Neural crest cell (in vitro differentiated cells): ENCODE measurements around the gene SLC38A6. TPM values are rescaled to one million over a fixed set of nuclear protein-coding genes. Genes with fewer than 3 reads are reported as not detected.

Experiments used
- DNase-seq: peaks from one replicate; pipeline ENCODE4 v3.0.0; 2021; ENCODE audit warnings: low read depth, mixed read lengths, low spot score
- H3K27ac Mint-ChIP-seq: one replicate; pipeline ENCODE4 v1.8.0; 2021; ENCODE audit warnings: mild to moderate bottlenecking, mixed read lengths; ENCODE audit not compliant: unreplicated experiment
- H3K27me3 Mint-ChIP-seq: 2 replicates; pipeline ENCODE4 v1.8.0; 2021; ENCODE audit warnings: low read depth, mild to moderate bottlenecking, mixed read lengths
- H3K36me3 Mint-ChIP-seq: 2 replicates; pipeline ENCODE4 v1.8.0; 2021; ENCODE audit warnings: low read depth, mild to moderate bottlenecking, mixed read lengths
- H3K4me1 Mint-ChIP-seq: 2 replicates; pipeline ENCODE4 v1.8.0; 2021; ENCODE audit warnings: mixed read lengths
- H3K4me3 Mint-ChIP-seq: one replicate; pipeline ENCODE4 v1.8.0; 2021; ENCODE audit warnings: mild to moderate bottlenecking, mixed read lengths
- H3K9me3 Mint-ChIP-seq: 2 replicates; pipeline ENCODE4 v1.8.0; 2021; ENCODE audit warnings: mixed read lengths
- total RNA-seq: library from RNA; stranded (reverse); gene quantifications from 2 replicates; pipeline ENCODE4 v1.2.1, GENCODE V29; 2021
- TF ChIP-seq, protein P1 (sequence below): fragments of 200-600 bp; sonication (generic); conservative IDR thresholded peaks from 2 replicates; pipeline ENCODE4 v1.5.0; 2021; ENCODE audit warnings: antibody characterized with exemption, mild to moderate bottlenecking

SLC38A6 gene
- total RNA-seq, 1 donor from 2014 or later, result 13.2 TPM

DNA sequence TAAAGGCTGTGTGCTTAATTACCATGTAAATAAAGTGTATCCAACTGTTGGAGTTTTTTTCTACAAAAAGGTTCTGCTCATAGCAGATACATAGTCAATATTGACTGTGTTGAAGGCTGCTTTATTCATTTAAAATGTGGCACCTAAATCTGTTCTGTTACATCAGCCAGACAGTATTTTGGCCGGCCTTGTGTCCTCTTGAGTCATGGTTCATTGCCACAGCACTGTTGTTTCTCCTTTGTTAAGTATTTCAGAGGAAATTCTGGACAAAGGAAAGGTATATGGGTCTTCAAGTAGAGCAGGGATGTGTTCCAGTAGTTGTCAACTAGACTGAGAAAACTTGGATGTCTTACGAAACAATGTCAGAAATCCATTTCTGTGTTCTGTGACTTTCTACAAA, 95.5 kb downstream of the SLC38A6 start:
- Mint-ChIP-seq H3K9me3 (no peaks in the 10 kb centered on the region), H3K36me3 (peaks cover 2% of the 10 kb centered on the region), H3K27me3 (no peaks in the 10 kb centered on the region), H3K4me1 (peaks cover 5% of the 10 kb centered on the region), H3K27ac (no peak overlapping the region), H3K4me3 (no peak overlapping the region)
- no peak for DNase-seq
- TF ChIP-seq, protein P1, sequence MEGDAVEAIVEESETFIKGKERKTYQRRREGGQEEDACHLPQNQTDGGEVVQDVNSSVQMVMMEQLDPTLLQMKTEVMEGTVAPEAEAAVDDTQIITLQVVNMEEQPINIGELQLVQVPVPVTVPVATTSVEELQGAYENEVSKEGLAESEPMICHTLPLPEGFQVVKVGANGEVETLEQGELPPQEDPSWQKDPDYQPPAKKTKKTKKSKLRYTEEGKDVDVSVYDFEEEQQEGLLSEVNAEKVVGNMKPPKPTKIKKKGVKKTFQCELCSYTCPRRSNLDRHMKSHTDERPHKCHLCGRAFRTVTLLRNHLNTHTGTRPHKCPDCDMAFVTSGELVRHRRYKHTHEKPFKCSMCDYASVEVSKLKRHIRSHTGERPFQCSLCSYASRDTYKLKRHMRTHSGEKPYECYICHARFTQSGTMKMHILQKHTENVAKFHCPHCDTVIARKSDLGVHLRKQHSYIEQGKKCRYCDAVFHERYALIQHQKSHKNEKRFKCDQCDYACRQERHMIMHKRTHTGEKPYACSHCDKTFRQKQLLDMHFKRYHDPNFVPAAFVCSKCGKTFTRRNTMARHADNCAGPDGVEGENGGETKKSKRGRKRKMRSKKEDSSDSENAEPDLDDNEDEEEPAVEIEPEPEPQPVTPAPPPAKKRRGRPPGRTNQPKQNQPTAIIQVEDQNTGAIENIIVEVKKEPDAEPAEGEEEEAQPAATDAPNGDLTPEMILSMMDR, result no peak

DNA sequence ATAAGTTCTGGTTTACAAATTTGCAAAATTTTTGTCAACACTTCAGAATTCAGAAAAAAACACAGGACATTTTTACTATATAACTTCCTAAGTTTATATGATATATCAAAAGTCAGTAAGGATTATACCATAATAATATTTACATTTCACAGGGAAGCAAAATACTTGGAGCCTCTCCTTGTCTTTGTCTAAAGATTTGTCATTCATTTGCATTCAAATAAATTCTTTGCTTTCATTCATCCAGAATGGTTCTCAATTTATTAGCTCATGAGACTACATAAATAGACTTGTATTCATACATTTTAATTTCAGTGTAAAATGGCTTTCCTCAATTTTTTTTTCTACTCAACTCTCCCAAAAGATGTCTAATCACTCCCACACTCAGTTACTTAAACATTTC, 96.4 kb downstream of the SLC38A6 start:
- DNase-seq, result no peak
- H3K36me3 Mint-ChIP-seq, result peaks cover 2% of the 10 kb centered on the region

DNA sequence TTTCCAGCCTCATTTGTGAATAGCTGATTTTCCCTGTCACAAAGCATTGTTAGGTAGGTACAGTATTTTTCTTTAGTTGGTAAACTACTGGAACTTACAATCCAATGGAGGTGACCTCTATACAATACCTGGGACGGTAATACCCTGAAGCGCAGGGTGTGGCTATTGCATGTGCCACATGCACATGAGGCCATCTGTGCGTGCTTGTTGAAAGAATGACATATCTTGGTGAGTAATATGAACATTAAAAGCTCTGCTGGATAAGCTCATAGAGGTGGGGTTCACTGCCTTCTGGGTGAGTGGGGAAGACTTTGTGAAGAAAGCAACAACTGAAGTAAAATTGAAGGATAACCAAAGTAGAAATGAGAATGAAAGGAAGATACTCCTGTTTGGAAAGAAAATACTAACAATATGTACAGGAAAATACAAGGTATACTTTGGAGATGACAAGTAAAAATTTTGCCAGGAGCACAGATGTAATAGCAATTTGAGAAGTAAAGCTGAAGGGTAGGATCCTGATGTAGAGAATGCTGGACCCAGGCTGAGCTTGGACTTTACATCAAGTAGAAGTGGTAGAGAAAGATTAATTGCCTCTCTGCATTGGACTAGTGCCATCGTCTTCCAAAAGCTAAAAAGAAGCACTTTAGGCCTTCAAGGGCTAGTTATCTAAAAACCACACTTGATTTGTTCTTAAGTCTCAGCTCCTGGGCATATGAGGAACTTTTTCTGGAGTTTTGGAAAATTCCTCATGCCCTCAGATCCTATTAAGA, 97.1 kb downstream of the SLC38A6 start:
- no peak overlapping the region for H3K27ac Mint-ChIP-seq
- H3K9me3 Mint-ChIP-seq, result no peaks in the 10 kb centered on the region

More for the DNA sequence above, 96.4 kb downstream of the SLC38A6 start:
- TF ChIP-seq, protein P1, result no peak
- Mint-ChIP-seq H3K9me3 (no peaks in the 10 kb centered on the region), H3K4me1 (peaks cover 3% of the 10 kb centered on the region), H3K27ac (no peak overlapping the region), H3K4me3 (no peak overlapping the region), H3K27me3 (no peaks in the 10 kb centered on the region)

DNA sequence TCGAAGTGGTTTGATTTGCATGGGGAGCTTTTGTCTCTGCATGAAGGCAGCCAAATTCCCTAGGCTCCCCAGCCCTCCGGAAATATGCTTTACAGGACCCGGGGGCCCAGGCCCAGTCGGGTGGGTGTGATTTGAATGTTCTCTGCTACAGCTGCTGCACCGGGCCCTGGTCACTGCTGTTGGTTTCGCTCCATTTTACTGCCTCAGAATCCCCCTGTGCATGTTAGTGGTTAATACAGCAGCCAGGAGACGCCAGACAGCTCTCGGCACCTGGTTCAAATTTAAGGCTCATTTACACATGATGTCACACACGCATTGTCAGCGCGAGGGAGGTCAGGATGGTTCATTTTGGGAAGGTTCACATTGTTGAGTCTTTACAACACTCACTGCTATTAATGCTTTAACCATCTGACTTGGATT, 99.6 kb downstream of the SLC38A6 start:
- Mint-ChIP-seq H3K4me3 (no peak overlapping the region), H3K36me3 (peaks cover 18% of the 10 kb centered on the region), H3K9me3 (peaks cover 4% of the 10 kb centered on the region), H3K4me1 (no peaks in the 10 kb centered on the region), H3K27ac (no peak overlapping the region), H3K27me3 (no peaks in the 10 kb centered on the region)
- DNase-seq, result no peak
- TF ChIP-seq, protein P1, result no peak

More for the DNA sequence above, 97.1 kb downstream of the SLC38A6 start:
- H3K36me3 Mint-ChIP-seq, result peaks cover 2% of the 10 kb centered on the region
- H3K4me3 Mint-ChIP-seq, result no peak overlapping the region
- TF ChIP-seq, protein P1, result no peak
- no peak for DNase-seq
- H3K27me3 Mint-ChIP-seq, result no peaks in the 10 kb centered on the region
- H3K4me1 Mint-ChIP-seq, result no peaks in the 10 kb centered on the region

DNA sequence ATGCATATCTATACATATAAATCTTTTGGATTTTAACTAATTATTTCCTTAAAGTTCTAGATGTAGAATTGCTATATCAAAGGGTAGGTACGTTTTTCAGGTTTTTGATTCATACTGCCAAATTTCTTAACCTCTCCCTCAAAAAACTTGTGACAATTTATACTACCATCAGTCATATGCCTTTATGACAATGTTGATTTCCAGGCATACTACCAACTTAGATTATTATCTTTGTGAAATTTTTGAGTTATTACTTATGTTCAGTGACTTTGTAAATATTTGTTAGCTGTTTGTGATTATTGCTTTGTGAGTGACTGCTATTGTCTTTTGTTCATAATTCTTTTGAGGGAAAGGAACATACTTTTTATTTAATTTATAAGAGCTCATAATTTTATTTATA, 107.0 kb downstream of the SLC38A6 start:
- H3K9me3 Mint-ChIP-seq, result peaks cover 9% of the 10 kb centered on the region
- DNase-seq, result no peak
- no peak overlapping the region for H3K27ac Mint-ChIP-seq

More for the DNA sequence above, 107.0 kb downstream of the SLC38A6 start:
- TF ChIP-seq, protein P1, result no peak
- Mint-ChIP-seq H3K4me1 (no peaks in the 10 kb centered on the region), H3K4me3 (no peak overlapping the region), H3K27me3 (no peaks in the 10 kb centered on the region), H3K36me3 (peaks cover 17% of the 10 kb centered on the region)
